Activated gamma-delta T cell treated with anti-CD3 and anti-CD28 coated beads, Interleukin-2, amount 50 U/mL, for 16 hours (primary cell): ENCODE data around the gene DRC7.
"Not testable (repeated sequence)": the region's sequence is repeated elsewhere in the genome, so short reads cannot be mapped to it uniquely, and the experiment has no call there.

ENCODE experiments used
- DNase-seq: peaks from one replicate; pipeline ENCODE4 v3.0.0-alpha.2; 2020; ENCODE audit warnings: low read depth

Gene DRC7

DNA sequence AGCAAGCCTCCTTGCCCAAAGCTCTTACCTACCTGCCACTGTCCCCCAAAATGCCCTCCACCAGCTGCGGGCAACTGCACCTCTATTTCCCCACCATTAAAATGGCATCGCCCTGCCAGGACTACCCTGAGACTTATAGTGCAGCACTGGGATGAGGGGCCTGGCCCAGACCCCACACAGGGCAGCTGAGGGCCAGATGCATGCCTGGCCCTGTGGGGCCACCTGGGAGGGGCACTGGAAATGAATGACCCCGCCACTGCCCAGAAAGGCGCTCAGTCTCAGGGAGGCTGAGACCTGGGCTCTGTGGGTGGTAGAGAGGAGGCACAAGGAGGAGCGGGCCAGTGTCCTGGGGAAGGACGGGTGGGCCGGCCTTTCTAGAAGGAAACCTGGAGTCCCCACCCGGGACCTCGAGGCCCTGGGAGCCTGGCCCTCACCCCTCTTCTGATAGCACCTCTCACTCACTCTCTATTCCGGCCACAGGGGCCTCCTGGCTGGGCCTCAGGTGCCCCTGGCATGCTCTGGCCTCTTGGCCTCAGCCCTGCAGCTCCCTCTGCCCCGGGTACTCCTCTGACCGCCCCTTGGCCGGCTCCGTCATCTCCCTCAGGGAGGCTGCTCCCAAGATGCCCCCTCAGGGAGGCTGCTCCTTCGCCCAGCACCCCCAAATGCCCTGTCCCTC is 67.9 kb downstream of the DRC7 start:
- DNase-seq: no peak

DNA sequence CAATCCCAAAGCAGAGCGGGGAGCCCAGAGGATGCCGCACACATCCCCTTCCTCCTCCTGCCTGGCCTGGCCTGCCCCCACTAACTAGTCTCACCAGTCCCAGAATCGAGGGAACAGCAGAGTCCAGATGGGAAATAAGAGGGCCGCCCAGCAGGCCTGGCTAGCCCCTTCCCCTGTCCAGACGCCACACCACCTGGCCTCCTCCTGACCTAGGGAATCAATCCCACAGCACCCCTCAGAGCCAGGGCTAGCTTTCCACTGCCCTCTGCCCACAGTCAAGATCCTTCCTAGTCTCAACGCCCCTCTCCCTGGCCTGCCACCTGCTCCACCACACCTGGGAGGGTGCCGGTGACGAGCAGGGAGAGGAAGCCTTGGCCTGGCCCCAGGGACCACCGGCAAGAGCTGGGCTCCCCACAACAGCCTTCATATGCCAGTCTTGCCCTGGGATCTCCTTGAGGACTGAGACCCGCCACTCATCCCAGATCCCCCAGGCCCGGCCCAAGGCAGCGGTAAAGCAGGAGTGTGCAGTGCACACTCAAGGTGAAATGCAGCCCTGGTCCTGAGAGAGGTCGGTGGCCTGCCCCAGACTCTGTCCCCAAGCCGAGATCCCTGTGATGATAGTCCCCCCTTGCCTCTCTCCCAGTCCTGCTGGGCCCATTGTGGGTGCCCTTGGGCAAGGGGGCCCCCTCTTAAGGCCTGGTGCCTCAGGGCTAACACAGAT is 68.8 kb downstream of the DRC7 start:
- DNase-seq: no peak

DNA sequence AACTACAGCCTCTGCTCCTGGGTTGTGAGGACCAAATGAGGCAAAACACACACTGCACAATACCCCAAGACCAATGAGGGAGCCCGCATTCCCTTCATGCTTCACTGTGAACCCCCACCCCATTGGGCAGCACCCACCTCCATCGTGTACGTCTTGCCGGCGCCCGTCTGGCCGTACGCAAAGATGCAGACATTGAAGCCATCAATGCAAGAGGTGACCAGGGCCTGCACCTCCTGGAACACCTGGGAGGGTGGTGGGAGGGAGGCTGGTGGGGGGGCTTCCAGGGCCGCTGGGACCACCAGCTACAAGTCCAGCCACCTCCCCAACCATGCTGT is 69.4 kb downstream of the DRC7 start:
- no peak for DNase-seq

DNA sequence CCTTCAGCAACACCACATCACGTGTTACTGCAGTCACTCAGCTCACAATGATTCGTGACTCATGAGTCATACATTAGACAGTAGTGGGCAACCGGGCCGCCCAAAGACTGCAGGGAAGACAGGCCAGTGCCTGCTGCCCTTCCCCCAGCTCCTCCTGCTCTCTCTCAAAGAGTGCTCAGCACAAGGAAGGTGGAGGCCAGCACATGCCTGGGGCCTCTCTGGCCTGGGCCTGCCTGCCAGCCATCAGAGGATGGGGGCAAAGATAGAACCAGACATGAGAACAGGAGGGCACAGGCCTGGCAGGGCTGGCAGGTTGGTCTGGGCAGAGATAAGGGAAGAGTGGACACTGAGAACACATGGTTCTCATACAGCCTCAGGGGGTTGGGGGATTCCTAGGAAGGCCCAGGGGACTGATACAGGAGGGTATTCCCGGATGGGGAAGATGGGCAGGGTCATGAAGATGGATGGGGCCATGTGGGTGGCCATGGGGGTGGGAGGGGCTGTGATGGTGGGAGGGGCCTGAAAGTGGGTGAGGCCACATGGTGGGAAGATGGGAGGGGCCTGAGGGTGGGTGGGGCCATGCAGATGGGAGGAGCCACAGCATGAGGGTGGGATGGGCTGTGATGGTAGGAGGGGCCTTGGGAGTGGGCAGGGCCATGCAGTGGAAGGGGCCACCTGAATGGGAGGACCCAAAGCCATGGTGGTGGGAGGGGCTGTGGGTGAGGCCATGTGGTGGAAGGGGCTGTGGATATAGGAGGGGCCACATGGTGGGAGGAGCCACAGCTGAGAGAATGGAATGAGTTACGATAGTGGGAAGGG is 69.9 kb downstream of the DRC7 start:
- DNase-seq: no peak

DNA sequence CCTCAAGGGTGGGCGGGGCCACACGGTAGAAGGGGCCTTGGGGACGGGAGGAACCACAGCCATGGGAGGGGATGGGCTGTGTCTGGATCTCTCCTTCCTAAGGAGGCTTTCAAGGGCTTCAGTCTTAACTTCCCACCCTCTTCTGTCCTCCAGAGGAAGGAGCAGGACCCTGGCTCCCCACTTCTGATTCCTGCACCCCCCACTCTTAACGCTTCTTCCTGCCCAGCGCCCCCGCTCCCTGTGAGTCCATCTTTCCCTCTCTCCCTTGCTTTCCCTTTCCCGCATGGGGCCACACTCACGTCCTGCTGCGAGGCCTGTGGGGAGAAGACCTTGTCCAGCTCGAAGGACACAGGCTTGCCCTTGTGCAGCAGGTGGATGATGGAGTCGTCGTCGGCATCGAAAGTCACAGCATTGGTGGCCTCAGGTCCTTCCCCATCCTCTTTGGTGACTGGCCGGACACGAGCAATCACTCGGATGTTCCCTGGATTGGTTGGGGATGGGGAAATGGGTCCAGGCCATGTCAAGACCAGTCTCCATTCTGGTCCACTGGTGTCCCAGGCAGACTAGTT is 70.6 kb downstream of the DRC7 start:
- DNase-seq: no peak

DNA sequence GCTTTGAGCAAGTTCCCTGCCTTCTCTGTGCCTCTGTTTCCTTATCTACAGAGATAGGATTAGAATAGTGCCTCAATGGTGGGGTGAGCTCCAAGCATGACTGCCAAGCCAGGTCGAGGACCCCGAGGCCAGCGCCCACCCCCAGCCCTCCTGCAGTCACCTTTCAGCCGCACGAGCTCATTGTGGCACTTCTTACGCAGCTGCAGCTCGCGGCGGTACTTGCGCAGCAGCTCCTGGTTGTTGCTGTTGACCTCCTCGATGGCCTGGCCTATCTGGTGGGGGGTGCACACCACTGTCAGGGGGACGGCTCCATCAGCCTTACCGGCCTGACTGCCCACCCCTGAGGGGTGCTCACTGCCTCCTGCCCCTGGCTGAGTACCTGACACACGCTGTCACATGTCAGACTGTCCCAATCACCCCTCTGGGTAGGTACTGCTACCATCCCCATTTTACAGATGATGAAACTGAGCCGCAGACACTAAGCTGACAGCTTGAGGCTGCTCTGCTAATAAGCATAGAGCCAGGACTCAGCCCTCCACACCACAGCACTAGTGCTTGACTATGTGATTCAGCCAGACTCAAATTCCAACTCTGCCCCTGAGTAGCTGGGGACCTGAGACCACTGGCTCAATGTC is 72.2 kb downstream of the DRC7 start:
- no peak for DNase-seq

DNA sequence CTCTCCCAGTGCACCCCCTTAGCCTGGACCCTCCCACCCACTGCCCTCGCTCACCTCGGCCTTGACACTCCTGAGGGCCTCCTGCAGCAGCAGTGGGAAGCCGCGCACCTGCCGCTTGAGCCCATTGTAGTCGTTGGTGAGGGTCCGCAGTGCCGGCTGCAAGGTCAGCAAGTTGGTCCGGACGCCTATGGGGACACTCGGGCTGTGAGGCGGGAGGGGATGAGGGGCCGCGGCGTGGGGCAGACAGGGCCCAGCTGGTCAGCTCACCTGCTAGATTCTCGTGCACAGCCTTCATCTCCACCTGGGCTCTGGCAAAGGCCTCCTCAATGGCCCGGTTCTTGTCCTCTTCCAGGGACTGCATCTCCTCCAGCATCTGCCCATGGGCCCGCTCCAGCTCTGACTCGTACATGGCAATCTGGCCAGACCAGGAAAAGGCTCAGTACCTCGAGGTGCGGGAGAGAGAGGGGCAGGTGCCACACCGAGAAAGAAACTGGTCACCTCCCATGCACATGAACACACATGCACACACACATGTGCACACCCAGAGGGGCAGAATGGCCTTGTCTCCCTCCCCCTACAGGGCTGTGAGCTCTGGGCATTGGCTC is 75.0 kb downstream of the DRC7 start:
- no peak for DNase-seq

DNA sequence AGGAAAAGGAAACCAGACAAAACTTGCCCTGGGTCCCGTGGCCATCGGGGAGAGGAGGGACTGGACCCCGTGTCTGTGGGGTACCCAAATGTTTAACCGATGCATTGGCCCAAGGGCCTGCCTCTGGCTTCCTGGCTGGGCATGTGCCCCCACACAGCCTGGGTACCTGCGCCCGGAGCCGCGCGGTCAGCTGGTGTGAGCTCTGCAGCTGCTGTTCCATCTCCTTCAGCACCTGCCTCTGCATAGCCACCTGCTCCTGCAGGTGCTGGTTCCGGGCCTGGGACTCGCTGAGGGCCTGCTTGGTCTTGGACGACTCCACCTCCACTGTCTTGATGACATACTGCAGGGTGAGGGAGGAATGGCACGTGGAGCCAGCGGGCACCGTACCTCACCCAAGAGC is 75.8 kb downstream of the DRC7 start:
- no peak for DNase-seq

DNA sequence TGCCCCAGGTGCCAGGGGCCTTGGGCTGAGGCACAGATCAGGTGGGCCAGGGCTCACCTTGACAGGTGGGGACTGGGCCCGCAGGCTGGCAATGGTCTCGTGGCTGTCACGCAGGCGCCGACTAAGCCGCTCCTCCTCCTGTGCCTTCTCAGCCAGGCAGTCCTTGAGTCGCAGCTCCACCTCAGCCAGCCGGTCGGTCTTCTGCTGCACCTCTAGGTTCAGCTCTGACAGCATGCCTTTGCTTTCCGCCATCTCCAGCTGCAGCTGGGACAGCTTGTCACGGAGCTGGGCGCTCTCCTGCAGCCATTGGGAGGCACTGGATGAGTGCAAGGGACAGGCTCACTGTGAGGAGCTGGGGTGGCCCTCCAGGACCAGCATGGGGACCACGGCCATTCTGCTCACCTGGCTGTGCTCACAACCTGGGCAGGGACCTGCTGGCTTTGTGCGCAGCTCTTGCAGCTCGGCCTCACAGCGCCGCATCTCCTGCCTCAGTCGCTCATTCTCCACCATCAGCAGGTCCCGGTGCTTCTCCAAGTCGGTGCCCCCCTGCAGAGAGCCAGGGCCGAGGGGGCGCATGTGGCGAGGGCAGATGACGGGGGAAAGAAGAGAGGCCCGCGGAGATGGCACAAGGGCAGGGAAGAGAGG is 76.7 kb downstream of the DRC7 start:
- DNase-seq: no peak

DNA sequence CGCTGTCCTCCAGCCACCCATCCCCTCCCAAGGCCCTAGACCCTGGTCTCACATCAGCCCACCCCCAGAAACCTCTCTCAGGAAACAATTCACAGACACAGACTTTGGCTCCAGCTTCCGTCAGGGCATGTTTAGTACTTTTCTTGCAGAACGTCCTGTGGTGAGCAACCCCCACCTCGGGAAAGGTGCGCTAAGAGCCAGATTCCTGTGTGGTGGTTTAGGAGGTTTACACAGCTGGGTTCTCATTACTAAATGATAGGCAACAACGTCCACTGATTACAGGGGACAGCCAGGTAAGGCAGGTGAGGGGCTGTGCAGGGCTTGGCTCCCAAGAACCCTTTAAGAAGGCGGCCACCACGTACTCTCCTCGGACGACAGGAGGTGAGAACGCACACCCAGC is 78.4 kb downstream of the DRC7 start:
- no peak for DNase-seq

DNA sequence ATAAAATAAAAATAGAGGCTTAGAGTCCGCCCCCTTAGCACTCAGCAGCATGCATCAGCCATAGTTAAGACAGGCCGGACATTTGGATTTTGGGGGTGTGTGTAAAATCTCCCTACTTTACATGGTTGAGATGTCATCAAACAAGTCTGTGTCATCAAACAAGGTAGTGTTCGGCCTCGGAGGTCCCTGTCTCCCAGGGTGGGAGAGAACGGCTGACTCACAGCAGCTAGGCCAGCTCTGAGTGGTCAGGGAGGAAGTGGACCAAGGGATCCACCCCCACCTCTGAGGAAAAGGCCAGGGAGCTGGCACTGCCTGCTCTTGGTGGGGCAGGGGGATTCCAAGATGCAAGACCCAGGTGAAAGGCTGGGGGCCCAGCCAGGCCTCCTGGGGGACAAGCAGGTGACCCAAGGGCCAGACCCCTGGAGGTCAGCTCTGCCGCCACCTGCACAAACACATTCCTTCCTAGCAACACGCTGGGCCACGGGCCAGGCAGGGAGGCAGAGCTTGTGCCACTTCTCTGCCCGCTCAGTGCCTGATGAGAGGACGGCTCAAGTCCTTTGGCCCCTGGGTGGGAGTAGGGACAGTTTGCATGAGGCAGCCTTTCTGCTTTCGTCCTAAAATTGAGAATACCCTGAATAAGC is 79.2 kb downstream of the DRC7 start:
- DNase-seq: no peak

DNA sequence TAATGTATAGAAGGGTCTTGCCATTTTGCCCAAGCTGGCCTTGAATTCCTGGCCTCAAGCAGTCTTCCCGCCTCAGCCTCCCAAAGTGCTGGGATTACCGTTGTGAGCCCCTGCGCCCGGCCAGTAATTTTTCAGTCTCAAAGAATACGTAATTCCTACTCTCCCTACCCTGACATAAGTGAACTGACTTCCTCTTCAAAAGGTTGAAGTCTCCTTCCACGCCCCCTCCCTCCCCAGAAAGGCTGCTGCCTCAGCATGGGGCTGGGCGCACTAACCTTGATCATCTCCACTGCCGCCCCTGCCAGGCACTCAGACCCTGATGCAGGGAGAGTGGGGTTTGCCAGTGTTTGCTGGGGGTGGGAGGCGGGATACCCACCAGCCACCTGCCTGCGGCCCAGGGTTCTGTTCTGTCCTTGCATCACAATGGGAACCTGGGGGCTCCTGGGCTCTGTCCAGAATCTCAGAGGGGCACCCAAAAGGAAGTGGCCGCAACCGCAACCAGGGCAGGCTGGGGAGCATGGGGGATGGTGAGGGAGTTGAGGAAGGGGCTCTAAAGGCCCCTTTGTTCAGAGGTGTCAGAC is 80.2 kb downstream of the DRC7 start:
- DNase-seq: no peak

DNA sequence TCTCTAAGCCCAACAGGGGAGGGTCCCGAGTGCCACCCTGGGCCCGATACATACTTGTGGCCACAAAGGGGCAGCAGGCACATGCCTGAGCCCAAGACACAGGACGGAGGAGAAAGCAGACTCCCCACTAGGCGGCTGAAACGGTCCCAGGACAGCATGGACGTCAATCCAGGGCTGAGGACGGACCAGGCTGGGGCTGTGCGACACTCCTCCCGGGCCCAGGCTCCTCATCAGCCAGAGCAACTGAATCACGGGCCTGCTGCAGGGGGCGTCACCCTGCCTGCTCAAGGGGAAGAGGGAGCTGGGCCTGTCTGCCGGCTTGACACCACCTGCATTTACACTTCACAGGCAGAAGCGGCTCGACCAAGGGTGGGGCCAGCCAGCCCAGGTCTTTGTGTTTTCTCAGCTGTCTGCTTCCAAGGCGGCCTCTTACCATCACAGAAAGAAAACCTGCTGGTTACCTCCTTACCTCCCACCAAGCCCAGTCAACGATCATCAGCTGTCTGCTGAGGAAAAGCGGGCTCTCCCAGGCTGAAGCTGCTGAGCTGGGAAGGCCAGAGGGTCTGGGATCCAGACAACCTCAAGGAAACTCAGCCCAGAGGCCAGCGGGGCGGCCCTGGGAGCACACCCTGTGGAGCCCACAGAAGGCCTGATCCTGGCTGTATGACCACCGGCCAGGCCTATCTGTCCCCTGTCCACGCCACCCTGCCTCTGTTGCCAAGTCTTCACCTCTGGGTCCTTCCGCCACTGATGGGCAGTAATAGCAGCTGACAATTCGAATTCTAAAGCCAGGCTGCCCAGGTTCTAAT is 81.3 kb downstream of the DRC7 start:
- no peak for DNase-seq

DNA sequence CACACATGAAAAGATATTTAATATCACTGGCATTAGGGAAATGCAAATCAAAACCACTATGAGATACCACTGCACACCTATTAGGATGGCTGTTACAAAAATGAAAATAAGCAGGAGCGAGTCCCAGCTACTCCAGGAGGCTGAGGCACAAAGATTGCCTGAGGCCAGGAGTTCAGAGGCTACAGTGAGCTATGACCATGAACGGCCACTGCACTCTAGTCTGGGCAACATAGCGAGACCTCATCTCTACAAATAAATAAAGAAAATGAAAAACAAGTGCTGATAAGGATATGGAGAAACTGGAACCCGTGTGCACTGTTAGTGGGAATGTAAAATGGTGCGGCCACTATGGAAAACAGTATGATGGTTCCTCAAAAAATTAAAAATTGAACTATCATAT is 84.1 kb downstream of the DRC7 start:
- DNase-seq: no peak

DNA sequence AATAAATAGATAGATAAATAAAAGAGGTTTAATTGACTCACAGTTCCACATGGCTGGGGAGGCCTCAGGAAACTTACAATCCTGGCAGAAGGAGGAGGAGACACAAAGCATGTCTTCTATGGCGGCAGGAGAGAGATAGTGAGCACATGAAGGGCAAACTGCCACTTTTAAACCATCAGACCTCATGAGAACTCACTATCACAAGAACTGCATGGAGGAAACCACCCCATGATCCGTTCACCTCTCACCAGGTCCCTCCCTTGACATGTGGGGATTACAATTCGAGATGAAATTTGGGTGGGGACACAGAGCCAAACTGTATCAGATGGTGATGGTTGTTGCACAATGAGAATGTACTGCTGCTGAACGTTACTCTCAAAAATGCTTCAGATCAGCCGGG is 85.2 kb downstream of the DRC7 start:
- not testable (repeated sequence) for DNase-seq

DNA sequence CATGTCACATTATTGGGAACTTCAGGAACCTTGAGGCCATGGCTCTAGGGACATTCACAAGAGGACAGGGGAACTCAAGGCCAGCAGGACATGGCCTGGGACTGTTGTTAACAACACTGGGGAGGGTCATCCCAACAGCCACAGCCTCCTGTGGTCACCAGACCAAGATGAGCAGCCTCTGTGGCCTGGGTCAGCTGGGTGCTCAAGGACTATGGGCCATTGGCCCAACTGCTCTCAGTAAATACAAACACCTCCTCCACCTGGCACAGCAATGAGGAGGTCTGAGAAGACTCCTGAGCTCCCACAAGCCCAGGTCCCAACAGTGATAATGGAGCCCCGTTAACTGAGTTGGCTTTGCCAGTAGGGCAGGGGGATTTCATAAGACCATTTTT is 86.7 kb downstream of the DRC7 start:
- no peak for DNase-seq
